HFF-Myc (cell line): ENCODE measurements around the gene S1PR5.

Source experiments
- DNase-seq: peaks from one replicate; pipeline ENCODE4 v3.0.0-alpha.2; 2011; ENCODE audit warnings: low read depth; ENCODE audit errors: extremely low read depth
- H3K4me3 ChIP-seq: replicated peaks from 2 replicates; pipeline ENCODE4 v1.5.1; 2011; ENCODE audit warnings: low read depth, mild to moderate bottlenecking, control low read depth, low read length
- CTCF ChIP-seq: IDR thresholded peaks from 2 replicates; pipeline ENCODE4 v1.5.1; 2012; ENCODE audit warnings: mild to moderate bottlenecking, low read depth, low read length, control low read depth; ENCODE audit errors: missing control alignments

Gene S1PR5

GRCh38 chr19:10514211-10515145, 2.8 kb downstream of the S1PR5 start:
- H3K4me3 ChIP-seq: no peak overlapping the region
- TF ChIP-seq CTCF: no peak
- no peak for DNase-seq

GRCh38 chr19:10513223-10513622, 4.0 kb downstream of the S1PR5 start:
- TF ChIP-seq CTCF: no peak
- H3K4me3 ChIP-seq: no peak overlapping the region
- DNase-seq: no peak

- H3K4me3 ChIP-seq: no peak overlapping the region
- TF ChIP-seq CTCF: peak; percentile 71
- no peak for DNase-seq
Observed at GRCh38 chr19:10510301-10510802, 6.9 kb downstream of the S1PR5 start.

- no peak overlapping the region for H3K4me3 ChIP-seq
- no peak for TF ChIP-seq CTCF
- DNase-seq: no peak
Observed at GRCh38 chr19:10508707-10509106, 8.5 kb downstream of the S1PR5 start.

GRCh38 chr19:10508036-10508435, 9.2 kb downstream of the S1PR5 start:
- no peak for DNase-seq
- TF ChIP-seq CTCF: no peak
- H3K4me3 ChIP-seq: no peak overlapping the region

- TF ChIP-seq CTCF: peak; percentile 80
- H3K4me3 ChIP-seq: no peak overlapping the region
- DNase-seq: no peak
Observed at GRCh38 chr19:10505583-10506229, 11.5 kb downstream of the S1PR5 start.
